GM12874 (cell line): Measurements from ENCODE around the gene FGF22.

Source experiments
- TF ChIP-seq, protein P1 (sequence below): IDR thresholded peaks from 2 replicates; pipeline ENCODE4 v1.5.1; 2011; ENCODE audit warnings: low read depth, mild to moderate bottlenecking, control low read depth, low read length, moderate library complexity; ENCODE audit not compliant: insufficient read depth

Gene FGF22

DNA sequence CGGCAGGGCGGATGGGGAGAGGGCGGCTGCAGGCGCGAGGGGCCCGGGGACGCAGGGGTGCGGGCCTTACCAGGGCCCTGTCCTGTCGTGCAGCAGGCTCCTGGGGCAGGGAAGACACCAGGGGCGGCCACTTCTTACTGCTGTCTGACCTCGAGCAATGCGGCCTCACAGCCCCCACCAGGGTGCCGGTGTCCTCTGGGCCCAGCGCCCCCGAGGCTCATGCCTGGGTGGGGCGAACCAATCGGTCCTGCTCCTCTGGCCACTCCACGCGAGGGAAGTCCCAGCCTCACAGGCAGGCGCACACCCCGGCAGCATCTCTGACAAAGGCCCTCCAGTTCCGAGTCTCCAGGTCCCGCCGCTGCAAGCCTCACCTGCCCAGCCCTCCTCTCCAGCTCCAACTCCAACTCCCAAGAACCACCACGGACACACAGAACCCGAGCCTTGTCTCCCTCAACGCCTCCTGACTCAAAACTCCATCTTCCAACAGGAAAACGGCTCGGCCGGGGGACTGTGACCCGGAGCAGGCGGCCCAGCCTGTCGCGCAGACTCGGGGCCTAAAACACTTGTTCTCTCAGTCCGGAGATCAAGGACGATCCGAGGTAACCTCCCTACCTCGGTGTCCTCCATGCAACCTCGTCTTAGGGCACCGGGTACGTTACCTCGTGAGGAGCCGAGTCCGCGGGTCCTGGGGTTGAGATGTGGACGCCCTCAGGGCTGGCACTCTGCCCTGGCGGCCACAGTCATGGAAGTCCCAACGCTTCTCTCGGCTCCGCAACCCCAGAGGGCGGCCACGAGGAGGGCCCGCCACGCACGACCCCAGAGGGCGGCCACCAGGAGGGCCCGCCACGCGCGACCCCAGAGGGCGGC is 6.5 kb downstream of the FGF22 start:
- TF ChIP-seq, protein P1, sequence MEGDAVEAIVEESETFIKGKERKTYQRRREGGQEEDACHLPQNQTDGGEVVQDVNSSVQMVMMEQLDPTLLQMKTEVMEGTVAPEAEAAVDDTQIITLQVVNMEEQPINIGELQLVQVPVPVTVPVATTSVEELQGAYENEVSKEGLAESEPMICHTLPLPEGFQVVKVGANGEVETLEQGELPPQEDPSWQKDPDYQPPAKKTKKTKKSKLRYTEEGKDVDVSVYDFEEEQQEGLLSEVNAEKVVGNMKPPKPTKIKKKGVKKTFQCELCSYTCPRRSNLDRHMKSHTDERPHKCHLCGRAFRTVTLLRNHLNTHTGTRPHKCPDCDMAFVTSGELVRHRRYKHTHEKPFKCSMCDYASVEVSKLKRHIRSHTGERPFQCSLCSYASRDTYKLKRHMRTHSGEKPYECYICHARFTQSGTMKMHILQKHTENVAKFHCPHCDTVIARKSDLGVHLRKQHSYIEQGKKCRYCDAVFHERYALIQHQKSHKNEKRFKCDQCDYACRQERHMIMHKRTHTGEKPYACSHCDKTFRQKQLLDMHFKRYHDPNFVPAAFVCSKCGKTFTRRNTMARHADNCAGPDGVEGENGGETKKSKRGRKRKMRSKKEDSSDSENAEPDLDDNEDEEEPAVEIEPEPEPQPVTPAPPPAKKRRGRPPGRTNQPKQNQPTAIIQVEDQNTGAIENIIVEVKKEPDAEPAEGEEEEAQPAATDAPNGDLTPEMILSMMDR = no peak

- TF ChIP-seq, protein P1 = no peak
Measured at GRCh38 chr19:646779-647565, 7.3 kb downstream of the FGF22 start.

GRCh38 chr19:647566-648284 is 8.0 kb downstream of the FGF22 start:
- TF ChIP-seq, protein P1 = no peak

DNA sequence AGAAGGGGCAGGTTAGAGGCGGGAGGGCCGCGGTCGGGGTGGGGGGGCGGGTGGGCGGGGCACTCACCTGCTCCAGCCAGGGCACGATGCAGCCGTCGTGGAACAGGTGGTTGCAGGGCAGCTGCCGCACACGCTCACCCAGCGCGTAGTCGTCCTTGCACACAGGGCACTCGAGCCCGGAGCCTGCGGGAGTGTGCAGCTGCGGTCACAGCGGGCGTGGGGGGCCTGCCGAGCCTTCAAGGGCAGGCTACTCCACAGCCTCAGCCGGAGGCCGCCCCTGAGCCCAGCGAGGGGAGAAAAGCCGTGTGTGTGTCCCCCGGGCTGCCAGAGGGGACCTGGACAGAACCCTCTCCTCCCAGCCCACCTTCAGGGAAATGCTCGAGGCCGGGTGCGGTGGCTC is 8.6 kb downstream of the FGF22 start:
- TF ChIP-seq, protein P1 = no peak

DNA sequence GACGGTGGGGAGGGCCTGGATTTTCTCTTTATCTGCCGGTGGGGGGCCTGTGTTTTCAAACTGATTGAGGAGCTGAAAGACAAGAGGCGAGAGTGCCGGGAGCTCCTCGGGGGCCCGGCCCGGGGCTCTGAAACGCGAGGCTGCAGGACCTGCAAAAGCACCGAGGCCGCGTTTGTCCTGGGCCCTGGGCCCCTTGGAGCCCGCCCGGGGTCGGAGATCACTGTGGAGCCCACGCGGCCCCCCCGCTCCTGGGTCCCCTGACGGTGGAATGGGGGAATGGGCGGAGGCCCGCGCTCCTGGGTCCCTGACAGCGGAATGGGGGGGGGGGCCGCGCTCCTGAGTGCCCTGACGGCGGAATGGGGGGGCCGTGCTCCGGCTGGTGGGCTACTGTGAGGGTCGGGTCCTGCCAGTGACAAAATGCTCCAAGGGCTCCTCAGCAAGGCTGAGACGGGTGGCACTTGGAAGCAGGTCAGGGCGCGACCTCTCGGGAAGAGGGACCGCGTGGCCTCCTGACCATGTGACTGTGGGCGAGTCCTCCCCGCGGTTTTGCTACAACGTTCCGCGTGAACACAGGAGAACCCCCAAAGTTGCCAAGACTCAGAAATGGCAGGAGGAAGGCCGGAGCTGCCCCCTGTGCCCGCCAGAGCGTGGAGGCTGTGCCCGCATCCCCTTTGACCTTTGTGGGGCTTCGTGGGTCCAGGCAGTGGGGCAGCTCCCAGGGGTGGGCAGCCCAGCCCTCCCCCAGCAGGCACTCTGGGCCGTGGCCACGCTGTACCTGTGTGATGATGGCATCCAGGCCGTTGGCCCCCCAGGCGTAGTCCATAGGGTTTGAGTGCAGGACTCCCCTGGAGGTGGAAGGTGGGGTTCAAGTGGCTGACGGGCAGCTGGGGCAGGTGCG is 9.5 kb downstream of the FGF22 start:
- TF ChIP-seq, protein P1 = no peak

GRCh38 chr19:650121-650520 is 10.4 kb downstream of the FGF22 start:
- TF ChIP-seq, protein P1 = no peak
